Fibroblast of the aortic adventitia (primary cell): ENCODE data around the gene PHACTR1. TPM values are rescaled to one million over a fixed set of nuclear protein-coding genes. Genes with fewer than 3 reads are reported as not detected.
A peak's percentile ranks its signal among the peaks of the same experiment; 100 is the strongest.
"Not testable (repeated sequence)": the region's sequence is repeated elsewhere in the genome, so short reads cannot be mapped to it uniquely, and the experiment has no call there.

Experiments used
- DNase-seq: peaks from one replicate; pipeline ENCODE4 v3.0.0-alpha.2; 2010; ENCODE audit warnings: low read depth
- H3K4me3 ChIP-seq: 2 replicates; pipeline ENCODE4 v1.5.1; 2011; ENCODE audit warnings: low read depth, mild to moderate bottlenecking, control low read depth, low read length, moderate library complexity
- total RNA-seq: library from RNA; depleted of rRNA; stranded (reverse); fragments of >200 nt; gene quantifications from 2 replicates; pipeline ENCODE4 v1.2.3, GENCODE V29; 2012; ENCODE audit warnings: low replicate concordance
- TF ChIP-seq, protein P1 (sequence below): IDR thresholded peaks from 2 replicates; pipeline ENCODE4 v1.5.1; 2011; ENCODE audit warnings: mild to moderate bottlenecking, low read length, control low read depth, inconsistent platforms; ENCODE audit not compliant: insufficient read depth

The PHACTR1 gene
- total RNA-seq, 1 donor, result 0.99 TPM

DNA sequence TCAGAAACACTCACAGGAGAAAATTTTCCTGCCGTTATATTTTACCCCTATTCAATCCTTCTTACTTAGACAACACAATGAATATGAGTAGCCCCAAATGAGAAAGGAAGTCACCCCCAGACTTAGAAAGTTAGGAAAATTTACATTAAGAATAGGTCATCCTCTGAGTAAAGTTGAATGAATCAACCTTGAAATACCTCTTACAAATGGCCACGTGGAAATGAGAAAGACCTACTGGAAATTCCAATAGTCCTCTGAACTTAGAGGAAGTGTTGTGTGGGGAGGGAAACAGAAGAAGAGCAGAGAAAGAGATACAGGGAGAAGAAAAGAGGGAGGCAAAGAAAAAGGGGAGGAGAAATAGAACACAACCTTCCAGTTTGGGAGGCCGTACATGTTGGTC is 43.7 kb downstream of the PHACTR1 start:
- TF ChIP-seq, protein P1, sequence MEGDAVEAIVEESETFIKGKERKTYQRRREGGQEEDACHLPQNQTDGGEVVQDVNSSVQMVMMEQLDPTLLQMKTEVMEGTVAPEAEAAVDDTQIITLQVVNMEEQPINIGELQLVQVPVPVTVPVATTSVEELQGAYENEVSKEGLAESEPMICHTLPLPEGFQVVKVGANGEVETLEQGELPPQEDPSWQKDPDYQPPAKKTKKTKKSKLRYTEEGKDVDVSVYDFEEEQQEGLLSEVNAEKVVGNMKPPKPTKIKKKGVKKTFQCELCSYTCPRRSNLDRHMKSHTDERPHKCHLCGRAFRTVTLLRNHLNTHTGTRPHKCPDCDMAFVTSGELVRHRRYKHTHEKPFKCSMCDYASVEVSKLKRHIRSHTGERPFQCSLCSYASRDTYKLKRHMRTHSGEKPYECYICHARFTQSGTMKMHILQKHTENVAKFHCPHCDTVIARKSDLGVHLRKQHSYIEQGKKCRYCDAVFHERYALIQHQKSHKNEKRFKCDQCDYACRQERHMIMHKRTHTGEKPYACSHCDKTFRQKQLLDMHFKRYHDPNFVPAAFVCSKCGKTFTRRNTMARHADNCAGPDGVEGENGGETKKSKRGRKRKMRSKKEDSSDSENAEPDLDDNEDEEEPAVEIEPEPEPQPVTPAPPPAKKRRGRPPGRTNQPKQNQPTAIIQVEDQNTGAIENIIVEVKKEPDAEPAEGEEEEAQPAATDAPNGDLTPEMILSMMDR, result no peak
- DNase-seq, result no peak
- no peak overlapping the region for H3K4me3 ChIP-seq

DNA sequence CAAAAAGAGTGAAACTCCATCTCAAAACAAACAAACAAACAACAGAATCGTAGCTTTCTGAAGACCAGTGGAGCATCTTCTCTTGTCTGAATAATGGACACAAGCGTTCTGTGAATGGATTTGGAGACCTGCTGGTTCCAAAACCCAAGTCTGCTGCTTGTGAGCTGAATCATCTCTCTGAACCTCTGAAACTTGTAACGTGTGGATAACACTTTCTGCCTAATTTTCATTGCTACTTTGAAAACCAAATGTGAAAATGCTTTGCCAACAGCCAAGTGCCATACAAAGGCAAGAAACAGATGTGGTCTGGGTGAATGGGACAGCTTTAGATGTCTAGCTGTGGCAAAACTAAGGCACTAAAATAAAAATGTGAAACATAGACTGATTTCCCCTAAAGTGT is 44.3 kb downstream of the PHACTR1 start:
- DNase-seq, result no peak
- H3K4me3 ChIP-seq, result no peak overlapping the region
- TF ChIP-seq, protein P1, result no peak

DNA sequence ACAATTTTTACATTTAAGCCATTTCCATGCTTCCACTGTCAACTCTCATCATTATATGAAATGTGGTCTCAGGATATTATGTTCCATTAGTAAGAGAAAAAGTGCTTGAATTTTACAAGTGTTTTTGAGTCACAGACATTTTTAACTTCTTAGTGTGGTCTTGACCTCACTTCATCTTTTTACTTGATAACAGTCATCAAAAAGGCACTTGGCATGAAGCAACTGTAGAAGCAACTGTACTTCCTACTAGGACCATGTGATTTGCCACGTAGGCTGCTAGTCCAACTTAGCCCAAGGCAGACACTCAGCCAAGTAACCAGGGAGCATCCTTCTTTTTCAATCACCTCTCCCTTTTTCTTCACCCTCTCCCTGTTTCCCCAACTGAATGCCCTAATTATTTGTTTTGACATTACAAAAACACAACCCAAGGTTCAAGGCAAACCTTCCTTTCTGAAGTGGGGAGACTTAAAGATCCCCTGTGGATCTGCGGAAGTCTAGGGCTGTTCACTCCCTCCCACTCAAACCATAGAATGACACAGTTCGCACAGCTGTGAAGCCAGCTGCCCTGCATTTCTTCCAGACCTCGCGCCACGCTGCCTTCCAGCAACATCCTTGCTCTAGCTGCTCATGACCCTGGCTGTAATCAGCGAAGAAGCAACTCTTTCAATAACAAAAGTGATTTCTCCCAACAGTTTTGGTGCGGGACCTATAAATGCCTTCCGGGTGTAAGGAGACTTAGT is 45.0 kb downstream of the PHACTR1 start:
- TF ChIP-seq, protein P1, result no peak
- no peak overlapping the region for H3K4me3 ChIP-seq
- DNase-seq, result peak; percentile 1

DNA sequence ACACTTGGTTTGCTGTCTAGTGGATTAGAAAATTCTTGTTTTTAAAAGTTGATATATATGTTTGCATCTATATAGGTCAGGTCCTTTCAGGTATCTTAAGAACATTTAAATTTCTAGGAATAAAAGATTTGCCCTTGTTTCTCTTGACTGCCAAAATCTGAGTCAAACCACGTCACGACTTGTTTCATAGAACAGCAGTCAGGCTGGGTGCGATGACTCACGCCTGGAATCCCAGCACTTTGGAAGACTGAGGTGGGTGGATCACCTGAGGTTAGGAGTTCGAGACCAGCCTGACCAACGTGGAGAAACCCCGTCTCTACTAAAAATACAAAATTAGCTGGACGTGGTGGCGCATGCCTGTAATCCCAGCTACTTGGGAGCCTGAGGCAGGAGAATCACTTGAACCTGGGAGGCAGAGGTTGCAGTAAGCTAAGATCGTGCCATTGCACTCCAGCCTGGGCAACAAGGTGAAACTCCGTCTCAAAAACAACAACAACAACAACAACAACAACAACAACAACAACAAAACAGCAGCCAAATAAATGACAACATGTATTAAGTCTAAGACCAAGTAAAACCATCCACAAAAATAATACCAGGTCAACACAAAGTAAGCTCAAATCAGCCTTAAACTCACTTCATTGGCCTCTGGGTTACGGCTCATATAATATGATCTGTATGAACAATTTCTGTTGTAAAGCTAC is 46.3 kb downstream of the PHACTR1 start:
- not testable (repeated sequence) for H3K4me3 ChIP-seq, DNase-seq

DNA sequence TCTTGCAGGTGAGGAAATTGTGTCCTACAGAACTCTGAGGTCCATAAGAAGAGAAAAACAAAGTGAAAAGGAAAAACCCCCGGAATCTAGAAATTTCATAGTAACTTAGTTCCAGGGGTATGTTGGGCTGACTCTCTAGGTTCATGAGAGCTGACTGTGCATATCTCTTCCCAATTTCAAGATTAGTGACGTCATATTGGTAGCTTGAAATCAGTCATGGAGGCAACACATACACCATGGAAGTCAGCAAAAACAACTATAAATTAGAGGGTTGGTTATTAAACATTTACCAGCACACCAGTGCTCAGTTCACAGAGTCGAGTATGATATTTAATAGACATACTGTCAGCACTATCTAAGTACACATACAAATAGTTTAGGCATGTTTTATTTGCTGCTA is 49.8 kb downstream of the PHACTR1 start:
- TF ChIP-seq, protein P1, result no peak
- H3K4me3 ChIP-seq, result no peak overlapping the region
- no peak for DNase-seq

DNA sequence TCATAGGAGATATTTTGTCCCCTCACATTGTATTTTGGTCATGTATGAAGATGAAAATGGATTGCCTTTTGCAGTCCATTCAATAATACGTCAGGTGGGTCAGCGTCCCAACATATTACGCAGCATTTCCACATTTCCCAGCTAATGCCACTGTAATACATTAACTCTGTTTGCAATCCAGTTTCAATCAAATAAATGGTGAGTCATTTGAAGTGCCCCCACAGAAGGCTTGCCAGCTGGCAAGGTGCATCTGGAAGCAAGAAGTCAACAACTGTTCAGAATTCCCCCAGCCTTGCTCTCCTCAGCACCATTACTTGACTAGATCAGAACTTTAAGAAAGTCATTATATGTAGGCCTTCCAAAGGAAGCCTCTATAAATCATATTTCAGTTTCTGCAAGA is 50.4 kb downstream of the PHACTR1 start:
- DNase-seq, result no peak
- TF ChIP-seq, protein P1, result no peak
- no peak overlapping the region for H3K4me3 ChIP-seq

DNA sequence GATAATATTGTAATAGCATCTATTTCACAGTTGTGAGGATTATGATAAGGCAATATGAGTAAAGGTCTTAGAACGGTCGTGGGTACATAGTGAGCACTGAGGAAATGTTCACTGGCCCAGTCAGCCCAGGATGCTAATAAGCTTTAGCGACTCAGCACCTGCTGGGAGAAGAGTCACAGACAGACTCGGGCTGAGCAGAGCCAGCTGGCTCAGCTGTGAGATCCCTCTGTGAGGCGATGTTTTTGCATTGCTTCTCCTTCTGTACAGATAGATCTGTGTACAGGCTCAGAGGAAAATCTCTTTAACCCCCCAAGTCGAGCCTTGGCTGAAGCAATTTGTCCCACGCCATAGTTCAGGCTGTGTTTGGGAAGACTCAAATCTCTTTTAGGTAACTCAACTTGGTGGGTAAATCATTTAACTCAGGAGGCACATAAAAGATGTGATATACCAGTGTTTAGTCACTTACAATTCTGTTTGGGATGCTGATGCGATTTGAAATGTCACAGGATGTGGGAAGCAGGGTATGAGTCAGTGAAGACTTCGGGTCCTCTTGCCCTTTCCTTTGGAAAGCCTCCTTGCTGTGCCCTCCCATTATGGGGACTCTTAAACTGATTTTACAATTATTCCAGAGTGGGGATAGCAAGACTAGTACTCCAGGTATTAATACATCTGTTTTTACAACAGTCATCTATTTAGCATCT is 53.1 kb downstream of the PHACTR1 start:
- TF ChIP-seq, protein P1, result no peak
- DNase-seq, result no peak
- H3K4me3 ChIP-seq, result no peak overlapping the region
